Stimulated activated CD4-positive, alpha-beta T cell treated with anti-CD3 and anti-CD28 coated beads, Interleukin-1b, Interleukin-23, amount 100 ng/mL, for 48 hours (primary cell): ENCODE measurements around the gene CCDC33.
A peak's percentile ranks its signal among the peaks of the same experiment; 100 is the strongest.

Experiments
- DNase-seq: peaks from one replicate; pipeline ENCODE4 v3.0.0-alpha.2; 2020

CCDC33 gene

GRCh38 chr15:74317820-74318375 is 81.8 kb downstream of the CCDC33 start:
- DNase-seq: no peak

GRCh38 chr15:74318376-74319137 is 82.4 kb downstream of the CCDC33 start:
- DNase-seq: no peak

GRCh38 chr15:74319138-74319460 is 83.0 kb downstream of the CCDC33 start:
- no peak for DNase-seq

- no peak for DNase-seq
Measured at GRCh38 chr15:74319596-74320351, 83.6 kb downstream of the CCDC33 start.

GRCh38 chr15:74320352-74321247 is 84.5 kb downstream of the CCDC33 start:
- DNase-seq: no peak

- peak; percentile 59 for DNase-seq
Measured at GRCh38 chr15:74322558-74323180, 86.5 kb downstream of the CCDC33 start.

- DNase-seq: no peak
Measured at GRCh38 chr15:74324714-74325113, 88.6 kb downstream of the CCDC33 start.

GRCh38 chr15:74326746-74327145 is 90.6 kb downstream of the CCDC33 start:
- no peak for DNase-seq

- DNase-seq: no peak
Measured at GRCh38 chr15:74327756-74328155, 91.6 kb downstream of the CCDC33 start.

- no peak for DNase-seq
Measured at GRCh38 chr15:74328331-74329056, 92.4 kb downstream of the CCDC33 start.

- no peak for DNase-seq
Measured at GRCh38 chr15:74330861-74331408, 94.8 kb downstream of the CCDC33 start.

GRCh38 chr15:74332011-74332410 is 95.9 kb downstream of the CCDC33 start:
- DNase-seq: no peak

- no peak for DNase-seq
Measured at GRCh38 chr15:74332611-74333010, 96.5 kb downstream of the CCDC33 start.

GRCh38 chr15:74333093-74333492 is 97.0 kb downstream of the CCDC33 start:
- no peak for DNase-seq

GRCh38 chr15:74333662-74334061 is 97.5 kb downstream of the CCDC33 start:
- no peak for DNase-seq

GRCh38 chr15:74334127-74334526 is 98.0 kb downstream of the CCDC33 start:
- DNase-seq: no peak

- no peak for DNase-seq
Measured at GRCh38 chr15:74335396-74335795, 99.3 kb downstream of the CCDC33 start.

- DNase-seq: no peak
Measured at GRCh38 chr15:74336061-74337005, 100.2 kb downstream of the CCDC33 start.

GRCh38 chr15:74337146-74337545 is 101.0 kb downstream of the CCDC33 start:
- DNase-seq: no peak

GRCh38 chr15:74337607-74338211 is 101.6 kb downstream of the CCDC33 start:
- no peak for DNase-seq
